ENCODE data around the gene DCAF10. TPM values are rescaled to one million over a fixed set of nuclear protein-coding genes. Genes with fewer than 3 reads are reported as not detected.
"Not testable (repeated sequence)": the region's sequence is repeated elsewhere in the genome, so short reads cannot be mapped to it uniquely, and the experiment has no call there.

The DCAF10 gene
- total RNA-seq, 2 experiments from 2014 or later: 10.5 to 12.9 TPM

GRCh38 chr9:37870799-37871176 lies 70.2 kb downstream of the DCAF10 start:
- H3K36me3 Mint-ChIP-seq: peaks cover 8% of the 10 kb centered on the region
- H3K9me3 Mint-ChIP-seq: no peaks in the 10 kb centered on the region
- no peak for DNase-seq
- no peak overlapping the region for H3K27ac Mint-ChIP-seq
- H3K27me3 Mint-ChIP-seq: no peaks in the 10 kb centered on the region
- no peaks in the 10 kb centered on the region for H3K4me1 Mint-ChIP-seq
- no peak overlapping the region for H3K4me3 Mint-ChIP-seq

DNA sequence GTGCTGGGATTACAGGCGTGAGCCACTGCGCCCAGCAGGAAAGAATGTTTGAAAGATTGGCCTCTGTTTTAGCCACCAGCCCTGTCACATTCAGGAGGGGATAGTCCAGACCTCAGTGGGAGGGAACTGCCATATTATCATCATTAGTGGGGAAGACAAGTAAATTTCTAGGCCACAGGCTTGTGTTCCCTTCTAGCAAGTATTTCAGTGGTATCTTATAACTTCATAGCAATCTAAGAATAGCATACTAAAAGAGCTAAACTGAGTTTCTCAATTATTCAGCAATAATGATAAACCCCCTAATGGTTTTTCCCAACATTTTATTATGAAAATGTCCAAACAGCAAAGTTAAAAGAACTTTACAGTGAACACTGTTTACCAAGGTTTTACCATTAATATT lies 73.4 kb downstream of the DCAF10 start:
- Mint-ChIP-seq H3K9me3 (no peaks in the 10 kb centered on the region), H3K27ac (no peak overlapping the region), H3K4me1 (no peaks in the 10 kb centered on the region), H3K27me3 (no peaks in the 10 kb centered on the region), H3K4me3 (no peak overlapping the region), H3K36me3 (peaks cover 14% of the 10 kb centered on the region)
- DNase-seq: no peak

- DNase-seq: no peak
- no peak overlapping the region for H3K4me3 Mint-ChIP-seq
- H3K27ac Mint-ChIP-seq: no peak overlapping the region
- no peaks in the 10 kb centered on the region for H3K4me1 Mint-ChIP-seq
- H3K9me3 Mint-ChIP-seq: no peaks in the 10 kb centered on the region
- H3K27me3 Mint-ChIP-seq: no peaks in the 10 kb centered on the region
- H3K36me3 Mint-ChIP-seq: peaks cover 19% of the 10 kb centered on the region
Measured at GRCh38 chr9:37876376-37876775, 75.8 kb downstream of the DCAF10 start.

DNA sequence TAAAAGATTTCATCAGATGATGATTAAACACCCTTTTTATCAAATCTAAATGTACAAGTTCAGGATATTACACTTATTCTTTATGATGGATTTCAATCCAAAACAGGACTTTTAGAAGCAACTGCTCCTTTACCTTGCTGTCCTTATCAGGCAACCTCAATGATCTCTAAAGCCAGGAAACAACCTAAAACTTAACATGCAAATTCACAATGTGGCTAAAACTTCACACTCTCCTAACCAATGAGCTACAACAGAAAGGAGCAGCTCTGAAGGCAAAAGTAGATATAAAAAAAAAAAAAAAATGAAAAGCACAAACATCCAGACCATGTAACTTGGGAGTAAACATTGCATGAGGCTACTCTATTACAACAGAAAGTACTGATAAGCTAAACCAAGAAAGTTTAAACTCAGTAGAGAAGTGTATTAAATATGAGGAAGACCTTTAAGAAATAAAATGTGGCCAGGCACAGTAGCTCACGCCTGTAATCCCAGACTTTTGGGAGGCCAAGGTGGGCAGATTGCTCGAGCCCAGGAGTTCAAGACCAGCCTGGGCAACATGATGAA lies 80.4 kb downstream of the DCAF10 start:
- H3K4me1 Mint-ChIP-seq: peaks cover 7% of the 10 kb centered on the region
- no peak for DNase-seq
- no peak overlapping the region for H3K4me3 Mint-ChIP-seq
- H3K36me3 Mint-ChIP-seq: peaks cover 22% of the 10 kb centered on the region
- H3K27ac Mint-ChIP-seq: no peak overlapping the region
- no peaks in the 10 kb centered on the region for H3K27me3 Mint-ChIP-seq
- H3K9me3 Mint-ChIP-seq: no peaks in the 10 kb centered on the region

- H3K27me3 Mint-ChIP-seq, H3K27ac Mint-ChIP-seq, H3K9me3 Mint-ChIP-seq, H3K4me1 Mint-ChIP-seq, H3K4me3 Mint-ChIP-seq, DNase-seq: not testable (repeated sequence)
- peaks cover 41% of the 10 kb centered on the region for H3K36me3 Mint-ChIP-seq
Measured at GRCh38 chr9:37887977-37888583, 87.5 kb downstream of the DCAF10 start.

DNA sequence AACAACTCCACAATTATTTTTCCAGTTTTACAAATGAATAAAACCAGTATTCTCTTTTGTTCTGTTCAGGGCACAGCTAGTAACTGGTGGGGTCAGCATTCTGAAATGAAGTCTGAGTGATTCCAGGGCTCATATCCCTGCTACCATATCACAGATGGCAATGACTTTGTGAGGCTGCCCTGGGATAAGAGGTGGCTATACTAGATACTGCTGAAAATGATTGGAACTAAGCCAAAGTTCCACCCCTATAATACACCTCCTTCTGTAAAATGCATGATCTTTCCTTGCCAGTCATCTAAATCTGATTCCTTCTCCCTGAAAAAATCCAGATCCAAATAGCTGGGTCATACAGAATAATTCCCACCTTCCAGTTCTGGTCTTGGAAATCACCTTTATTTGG lies 88.9 kb downstream of the DCAF10 start:
- Mint-ChIP-seq H3K4me3 (no peak overlapping the region), H3K9me3 (no peaks in the 10 kb centered on the region), H3K27ac (no peak overlapping the region), H3K4me1 (peaks cover 6% of the 10 kb centered on the region), H3K36me3 (peaks cover 52% of the 10 kb centered on the region), H3K27me3 (no peaks in the 10 kb centered on the region)
- no peak for DNase-seq

DNA sequence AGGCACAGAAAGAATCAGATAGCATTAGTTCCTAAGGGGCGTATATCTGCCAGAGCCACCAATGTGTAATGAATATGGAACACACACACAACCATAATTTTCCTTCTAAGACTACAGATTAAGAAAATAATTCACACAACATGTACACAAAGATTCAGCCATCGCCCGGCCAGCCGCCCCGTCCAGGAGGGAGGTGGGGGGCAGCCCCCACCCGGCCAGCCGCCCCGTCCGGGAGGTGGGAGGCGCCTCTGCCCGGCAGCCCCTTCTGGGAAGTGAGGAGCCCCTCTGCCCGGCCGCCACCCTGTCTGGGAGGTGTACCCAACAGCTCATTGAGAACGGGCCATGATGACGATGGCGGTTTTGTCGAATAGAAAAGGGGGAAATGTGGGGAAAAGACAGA lies 90.4 kb downstream of the DCAF10 start:
- peaks cover 57% of the 10 kb centered on the region for H3K36me3 Mint-ChIP-seq
- not testable (repeated sequence) for H3K27ac Mint-ChIP-seq, H3K4me1 Mint-ChIP-seq, H3K4me3 Mint-ChIP-seq, H3K27me3 Mint-ChIP-seq, DNase-seq, H3K9me3 Mint-ChIP-seq

GRCh38 chr9:37892063-37892462 lies 91.5 kb downstream of the DCAF10 start:
- H3K36me3 Mint-ChIP-seq: peaks cover 61% of the 10 kb centered on the region
- H3K27me3 Mint-ChIP-seq: no peaks in the 10 kb centered on the region
- no peaks in the 10 kb centered on the region for H3K4me1 Mint-ChIP-seq
- no peak overlapping the region for H3K27ac Mint-ChIP-seq
- no peak for DNase-seq
- no peak overlapping the region for H3K4me3 Mint-ChIP-seq
- H3K9me3 Mint-ChIP-seq: no peaks in the 10 kb centered on the region

DNA sequence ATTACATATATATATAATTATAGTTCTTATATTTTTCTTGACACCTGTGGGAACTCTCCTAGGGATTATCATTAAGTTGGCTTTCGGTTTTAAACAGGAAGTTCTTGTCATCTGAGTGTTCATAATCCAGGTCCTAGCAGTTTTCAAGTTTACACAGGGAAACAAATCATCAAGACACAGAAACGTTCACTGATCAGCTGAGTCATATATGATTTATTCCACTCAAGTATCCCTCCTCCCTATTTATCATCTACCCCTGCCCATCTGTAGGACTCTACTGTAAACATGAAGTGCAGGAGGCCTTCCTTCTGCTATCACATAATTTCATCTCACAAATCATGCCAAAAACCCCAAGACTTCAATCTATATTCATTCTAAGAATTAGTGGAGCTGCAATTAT lies 97.1 kb downstream of the DCAF10 start:
- DNase-seq: no peak
- Mint-ChIP-seq H3K4me3 (no peak overlapping the region), H3K9me3 (no peaks in the 10 kb centered on the region), H3K36me3 (peaks cover 39% of the 10 kb centered on the region), H3K4me1 (peaks cover 10% of the 10 kb centered on the region), H3K27ac (no peak overlapping the region), H3K27me3 (no peaks in the 10 kb centered on the region)

- Mint-ChIP-seq H3K27me3 (no peaks in the 10 kb centered on the region), H3K9me3 (no peaks in the 10 kb centered on the region), H3K27ac (no peak overlapping the region), H3K36me3 (peaks cover 26% of the 10 kb centered on the region), H3K4me1 (peaks cover 14% of the 10 kb centered on the region), H3K4me3 (no peak overlapping the region)
- no peak for DNase-seq
Measured at GRCh38 chr9:37899041-37899440, 98.4 kb downstream of the DCAF10 start.

DNA sequence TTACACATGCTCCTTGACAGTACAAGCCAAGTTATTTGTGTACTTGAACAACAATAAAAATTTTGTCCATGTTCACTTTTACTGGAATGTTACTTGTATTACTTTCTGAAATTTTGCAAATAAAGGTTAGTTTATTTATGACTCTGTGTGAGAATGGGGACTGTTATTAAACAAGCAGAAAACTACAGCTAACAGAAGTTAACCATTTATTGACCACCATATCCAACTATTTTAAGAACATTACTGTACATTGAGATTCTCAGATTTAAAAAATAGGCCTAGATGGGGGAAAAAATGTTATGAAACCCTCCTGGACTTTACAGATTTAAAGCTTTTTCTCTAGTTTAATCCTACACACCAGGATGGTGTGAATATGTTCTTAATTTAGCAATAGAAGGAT lies 101.5 kb downstream of the DCAF10 start:
- peaks cover 9% of the 10 kb centered on the region for H3K36me3 Mint-ChIP-seq
- H3K27me3 Mint-ChIP-seq: no peaks in the 10 kb centered on the region
- H3K9me3 Mint-ChIP-seq: no peaks in the 10 kb centered on the region
- no peak for DNase-seq
- no peak overlapping the region for H3K27ac Mint-ChIP-seq
- H3K4me3 Mint-ChIP-seq: no peak overlapping the region
- peaks cover 19% of the 10 kb centered on the region for H3K4me1 Mint-ChIP-seq

DNA sequence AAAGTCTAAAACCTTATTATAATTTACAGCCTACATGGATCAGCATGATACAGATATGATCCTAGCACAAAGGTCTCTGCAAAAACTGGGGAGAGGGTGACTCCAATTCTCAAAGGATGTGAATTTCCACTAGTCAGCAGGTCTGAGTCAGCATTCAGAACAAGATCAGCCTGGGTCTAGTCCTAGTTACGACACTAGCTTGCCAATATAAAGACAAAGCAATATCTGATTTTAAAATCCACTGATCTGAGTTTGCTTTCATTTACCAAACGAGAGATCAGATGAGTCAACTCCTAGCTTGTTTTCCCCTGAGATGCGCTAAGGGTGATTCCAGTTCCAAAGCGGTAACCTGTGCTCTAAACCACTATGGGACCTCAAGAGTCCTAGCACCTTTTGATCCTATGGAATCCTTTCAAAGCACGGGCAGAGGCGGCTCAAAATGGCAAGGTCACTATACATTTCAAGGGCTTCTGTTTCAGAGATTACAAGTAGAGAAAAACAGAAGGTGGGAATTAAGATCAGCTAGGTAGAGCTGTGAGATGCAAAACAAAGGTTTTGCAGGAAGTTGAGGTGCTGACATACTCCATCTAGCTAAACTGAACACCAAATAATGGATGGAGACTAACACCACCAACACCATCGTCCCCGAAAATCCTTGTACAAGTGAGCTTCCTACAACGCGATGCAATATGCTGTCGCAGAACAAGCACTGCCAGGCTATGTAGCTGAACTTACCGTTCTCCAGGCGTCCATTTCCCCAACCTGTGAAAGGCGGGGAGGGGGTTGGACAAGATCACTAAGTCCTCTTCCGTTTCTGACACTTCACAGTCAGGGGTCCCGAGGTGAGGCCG lies 102.4 kb downstream of the DCAF10 start:
- peaks cover 5% of the 10 kb centered on the region for H3K36me3 Mint-ChIP-seq
- peaks cover 18% of the 10 kb centered on the region for H3K4me1 Mint-ChIP-seq
- no peaks in the 10 kb centered on the region for H3K9me3 Mint-ChIP-seq
- H3K27ac Mint-ChIP-seq: peak overlapping the region; percentile 86
- no peaks in the 10 kb centered on the region for H3K27me3 Mint-ChIP-seq
- no peak for DNase-seq
- peak overlapping the region; percentile 87 for H3K4me3 Mint-ChIP-seq

GRCh38 chr9:37903647-37904444 lies 103.2 kb downstream of the DCAF10 start, which contains the start of gene SLC25A51:
Gene SLC25A51 (minus strand): TSS chr9:37904127. CDS start chr9:37888550, 15,577 bp downstream.
- Mint-ChIP-seq H3K4me3 (peak within 1 kb of the TSS; percentile 87), H3K9me3 (no peaks in the 10 kb centered on the region), H3K27ac (peak within 1 kb of the TSS; percentile 90), H3K36me3 (peaks cover 5% of the 10 kb centered on the region), H3K27me3 (no peaks in the 10 kb centered on the region), H3K4me1 (peaks cover 21% of the 10 kb centered on the region)
- DNase-seq: peak; percentile 94

GRCh38 chr9:37904445-37905130 lies 104.0 kb downstream of the DCAF10 start:
- peaks cover 21% of the 10 kb centered on the region for H3K4me1 Mint-ChIP-seq
- DNase-seq: peak; percentile 15

More at GRCh38 chr9:37904445-37905130, 104.0 kb downstream of the DCAF10 start:
- Mint-ChIP-seq H3K27me3 (no peaks in the 10 kb centered on the region), H3K36me3 (peaks cover 2% of the 10 kb centered on the region), H3K27ac (peak overlapping the region; percentile 90), H3K4me3 (peak overlapping the region; percentile 87), H3K9me3 (no peaks in the 10 kb centered on the region)
